Measurements from ENCODE around the gene CLEC3A.
"Not testable (repeated sequence)": the region's sequence is repeated elsewhere in the genome, so short reads cannot be mapped to it uniquely, and the experiment has no call there.

CLEC3A gene

GRCh38 chr16:78034530-78034929 is 12.2 kb downstream of the CLEC3A start:
- no peak for DNase-seq

DNA sequence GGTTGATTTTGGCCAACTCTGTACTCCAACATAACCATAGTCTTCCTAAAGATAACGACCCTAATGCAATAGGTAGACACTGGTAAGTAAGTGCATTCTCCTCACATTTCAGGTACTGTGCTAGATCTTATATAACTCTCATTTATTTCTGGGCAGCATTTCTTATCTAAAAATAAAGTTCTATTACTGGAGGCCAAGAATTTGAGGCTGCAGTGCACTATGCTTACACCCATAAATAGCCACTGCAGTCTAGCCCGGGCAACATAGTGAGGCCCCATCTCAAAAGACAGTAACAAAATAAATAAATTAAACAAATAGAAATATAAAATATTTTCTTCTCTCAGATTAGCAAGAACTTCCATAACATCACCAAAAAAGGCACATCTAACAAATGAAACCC is 12.7 kb downstream of the CLEC3A start:
- no peak for DNase-seq

DNA sequence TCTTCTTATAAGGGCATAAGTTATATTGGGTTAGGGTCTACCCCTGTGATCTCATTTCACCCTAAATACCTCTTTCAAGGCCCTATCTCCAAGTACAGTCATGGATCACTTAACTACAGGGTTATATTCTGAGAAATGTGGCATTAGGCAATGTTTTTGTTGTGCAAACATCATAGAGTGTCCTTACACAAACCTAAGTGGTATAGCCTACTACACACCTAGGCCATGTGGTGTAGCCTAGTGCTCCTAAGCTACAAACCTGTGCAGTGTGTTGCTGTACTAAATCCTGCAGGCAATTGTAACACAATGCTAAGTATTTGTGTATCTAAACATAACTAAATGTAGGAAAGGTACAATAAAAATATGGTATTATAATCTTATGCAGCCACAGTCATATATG is 18.0 kb downstream of the CLEC3A start:
- no peak for DNase-seq

DNA sequence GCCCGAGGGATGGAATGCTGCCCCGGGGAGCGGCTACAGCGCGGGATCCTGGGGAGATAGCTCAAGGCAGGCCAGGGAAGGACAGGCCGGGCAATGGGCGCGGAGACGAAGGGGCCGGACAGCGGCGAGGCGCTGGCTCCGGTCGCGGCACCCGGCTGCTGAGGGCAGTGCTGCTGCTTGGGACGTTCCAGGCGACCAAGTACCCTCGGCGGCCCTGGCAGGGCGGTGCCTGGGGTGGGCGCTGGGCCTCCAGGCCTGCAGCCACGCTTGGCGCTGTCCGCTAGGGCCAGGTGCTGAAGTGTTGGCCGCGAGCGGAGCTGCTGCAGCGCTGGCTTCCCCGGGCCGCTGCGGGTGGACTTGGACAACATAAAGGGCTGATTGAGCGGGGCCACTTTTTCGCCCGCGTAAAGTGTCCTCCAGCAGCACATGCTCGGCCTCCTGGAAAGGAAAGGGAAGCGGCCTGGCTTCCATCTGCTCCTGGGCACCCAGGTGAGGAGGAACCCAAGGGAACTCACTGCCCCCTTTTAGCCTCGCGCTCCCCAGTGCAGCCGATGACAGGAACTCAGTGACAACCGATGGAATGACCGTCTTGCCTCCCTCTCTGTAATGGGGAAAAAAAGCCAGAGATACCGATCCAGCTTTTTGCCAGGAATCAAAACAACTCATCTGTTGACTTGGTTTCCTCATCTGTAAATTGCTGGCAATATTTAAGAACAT is 23.7 kb downstream of the CLEC3A start:
- no peak for DNase-seq

DNA sequence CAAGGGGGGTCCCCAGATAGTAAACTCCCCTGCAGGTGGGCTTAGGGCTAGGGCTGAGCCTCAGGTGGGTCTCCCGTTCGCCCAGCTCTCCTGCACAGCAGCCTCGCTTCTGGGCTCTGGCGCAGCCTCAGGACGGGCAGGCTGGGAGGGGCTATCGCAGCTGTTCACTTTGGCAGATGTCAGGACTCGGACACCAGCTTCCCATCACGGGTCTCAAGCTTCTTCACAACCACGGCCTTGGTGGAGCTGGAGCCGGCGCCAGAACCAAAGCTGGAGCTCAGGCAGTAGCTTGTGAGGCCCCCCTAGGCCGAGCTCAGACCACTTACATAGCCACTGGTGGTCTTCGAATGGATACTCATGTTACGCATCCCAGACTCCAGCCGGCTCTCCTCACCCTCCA is 26.0 kb downstream of the CLEC3A start:
- no peak for DNase-seq

GRCh38 chr16:78050734-78051400 is 28.5 kb downstream of the CLEC3A start:
- no peak for DNase-seq

GRCh38 chr16:78057803-78058564 is 35.6 kb downstream of the CLEC3A start:
- no peak for DNase-seq

DNA sequence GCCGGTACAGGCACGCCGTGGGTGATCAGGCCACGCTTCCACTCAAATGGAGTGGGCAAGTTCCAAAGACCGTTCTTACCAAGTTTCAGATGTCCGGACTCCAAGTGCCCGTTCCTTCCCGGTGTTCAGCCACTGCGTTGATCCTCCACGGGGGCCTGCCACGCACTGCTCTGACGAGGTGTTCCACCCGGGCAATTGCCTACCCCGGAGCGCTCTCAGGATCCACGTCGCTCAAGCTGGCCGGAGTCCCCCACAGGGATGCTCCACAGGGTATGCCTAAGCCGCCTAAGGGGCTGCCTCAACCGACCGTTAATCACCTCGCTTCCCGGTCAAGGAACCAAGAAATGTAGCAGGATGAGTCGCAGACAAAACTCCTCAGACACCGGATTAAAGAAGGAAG is 37.5 kb downstream of the CLEC3A start:
- not testable (repeated sequence) for DNase-seq

GRCh38 chr16:78060295-78060694 is 37.9 kb downstream of the CLEC3A start:
- DNase-seq = no peak

DNA sequence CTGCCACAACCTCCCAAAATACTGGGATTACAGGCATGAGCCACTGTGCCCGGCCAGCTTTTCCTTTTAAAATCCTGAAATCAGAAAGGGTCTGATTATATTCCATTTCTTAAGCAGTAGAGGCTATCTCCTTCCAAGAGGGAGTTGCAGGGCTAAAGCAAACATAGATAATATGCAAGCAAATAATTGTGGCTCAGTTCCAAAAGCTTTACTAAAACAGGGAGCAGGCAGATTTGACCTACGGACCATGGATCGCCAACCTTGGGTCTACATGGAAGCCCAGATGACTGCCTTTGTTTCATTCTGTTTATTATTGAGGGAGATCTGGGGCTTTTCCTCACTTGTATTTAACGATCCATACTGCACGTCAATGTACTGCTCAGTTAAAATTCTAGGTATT is 38.5 kb downstream of the CLEC3A start:
- no peak for DNase-seq

DNA sequence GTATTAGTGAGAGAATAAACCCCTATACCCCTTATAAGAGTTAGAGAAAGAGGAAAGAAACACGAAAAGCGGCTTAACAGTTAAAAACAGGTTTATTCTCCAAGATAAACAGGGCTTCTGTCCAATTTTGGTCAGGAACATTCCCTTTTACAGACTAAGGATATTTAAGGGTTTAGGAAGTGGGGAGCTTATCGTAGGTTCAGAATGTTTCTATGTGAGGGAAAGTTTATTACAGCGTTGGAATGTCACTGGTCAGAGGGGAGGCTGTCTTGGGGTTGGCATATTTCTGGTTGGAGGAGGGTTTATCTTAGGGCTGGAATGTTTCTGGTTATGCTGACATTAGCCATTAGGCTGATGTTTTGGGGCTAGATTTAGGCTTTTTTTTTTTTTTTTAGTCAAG is 43.0 kb downstream of the CLEC3A start:
- DNase-seq = no peak

GRCh38 chr16:78069913-78070312 is 47.6 kb downstream of the CLEC3A start:
- no peak for DNase-seq

DNA sequence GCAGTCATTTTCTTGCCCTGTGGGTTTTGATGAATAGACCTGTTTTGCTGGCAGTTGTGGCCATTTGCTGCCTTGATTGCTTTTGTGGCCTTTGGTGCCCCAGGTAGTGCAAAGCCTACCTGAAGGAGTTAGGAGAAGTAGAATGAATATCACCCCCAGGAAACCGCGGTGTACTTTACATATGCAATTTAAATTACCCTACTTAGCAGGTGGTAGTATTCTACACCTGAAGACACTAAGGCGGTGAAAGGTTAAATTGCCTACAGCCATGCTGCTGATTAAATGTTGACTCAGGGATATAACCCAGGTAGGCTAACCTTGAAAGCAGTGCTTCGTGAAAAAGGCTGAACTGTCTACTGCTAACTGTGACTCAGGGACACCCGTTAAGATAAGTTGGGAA is 49.9 kb downstream of the CLEC3A start:
- DNase-seq = no peak

DNA sequence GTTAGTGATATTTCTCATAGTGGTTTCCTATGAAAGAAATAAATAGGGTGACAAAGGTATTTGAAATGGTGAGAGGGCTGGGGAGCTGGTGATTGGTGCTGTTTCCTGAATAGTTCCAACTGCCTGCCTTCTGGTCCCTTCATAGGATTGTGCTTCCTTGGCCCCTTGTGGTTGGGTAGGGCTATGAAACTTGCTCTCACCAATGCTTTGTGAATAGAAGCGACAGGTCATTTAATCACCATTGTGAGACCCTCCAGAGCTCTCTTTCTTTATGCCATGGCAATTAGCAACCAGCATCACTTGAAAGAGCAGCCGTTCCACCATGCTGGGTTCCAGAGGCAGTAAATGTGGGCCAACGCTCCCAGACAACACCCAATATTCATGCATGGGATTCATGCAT is 53.5 kb downstream of the CLEC3A start:
- no peak for DNase-seq

DNA sequence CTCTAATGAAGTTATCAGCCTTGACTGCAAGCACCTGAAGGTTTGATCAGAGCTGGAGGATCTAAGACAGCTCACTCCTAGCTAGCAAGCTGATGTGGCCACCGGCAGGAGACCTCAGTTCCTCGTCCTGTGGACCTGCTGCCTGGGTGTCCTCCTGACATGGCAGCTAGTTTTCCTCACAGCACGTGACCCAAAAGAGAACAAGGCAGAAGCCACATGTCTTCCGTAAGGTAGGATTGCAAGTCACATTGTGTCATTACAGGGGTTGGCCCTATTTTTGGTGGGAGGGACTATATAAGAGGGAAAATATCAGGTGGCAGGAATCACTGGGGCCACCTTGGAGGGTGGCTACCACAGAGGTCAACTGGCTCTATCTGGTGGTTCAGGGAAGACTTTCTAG is 59.0 kb downstream of the CLEC3A start:
- no peak for DNase-seq

Data from GF-D8 (cell line).